ENCODE results near the gene ACBD5.
A peak's percentile ranks its signal among the peaks of the same experiment; 100 is the strongest.

The ACBD5 gene

GRCh38 chr10:27242473-27242950 lies 1.9 kb upstream of the ACBD5 start:
- ChIA-PET POLR2A (interaction anchor here (2.0 kb wide), 1 partner anchor 88 kb away, joined by 21 read pairs; the partner anchor contains the start of gene YME1L1), CTCF (interaction anchor here (0.6 to 1.3 kb wide), 4 partner anchors 10 to 151 kb away, joined by 3 to 5 read pairs (median 3); no protein-coding TSS in a partner anchor)
- H3K27ac ChIP-seq (ENCODE audit: extremely low read depth, low read depth, low read length) = peak overlapping the region; percentile 92
- no peak for TF ChIP-seq ZNF426 (tag by site-specific recombination; IDR thresholded peaks at IDR 0.05)
- TF ChIP-seq ZNF791 (tag by site-specific recombination; IDR thresholded peaks at IDR 0.05) = no peak
- no peak for TF ChIP-seq ZNF366 (tag by site-specific recombination; conservative IDR thresholded peaks at IDR 0.05)
- TF ChIP-seq ZNF24 (tag by site-specific recombination; IDR thresholded peaks at IDR 0.05) = peak; percentile 37; the same call in 1 of the 2 replicates
- no peaks in the 10 kb centered on the region for H3K4me1 ChIP-seq (ENCODE audit: control insufficient read depth, insufficient read depth, low read length)
- H3K4me3 ChIP-seq (ENCODE audit: low read depth, low read length) = peak overlapping the region; percentile 54
- peaks cover 3 to 7% of the 10 kb centered on the region in 2 experiments for H3K36me3 ChIP-seq (ENCODE audit: control insufficient read depth in 2 of 2, insufficient read depth in 1 of 2, low read length in 2 of 2)
- no peaks in the 10 kb centered on the region for H3K9me3 ChIP-seq (ENCODE audit: control insufficient read depth, insufficient read depth, low read depth, low read length)

GRCh38 chr10:27241652-27242472 lies 1.3 kb upstream of the ACBD5 start:
- Histone ChIP-seq H3K9me3 (ENCODE audit: control insufficient read depth, insufficient read depth, low read depth, low read length) (no peaks in the 10 kb centered on the region), H3K4me3 (ENCODE audit: low read depth, low read length) (peak overlapping the region; percentile 54), H3K4me1 (ENCODE audit: control insufficient read depth, insufficient read depth, low read length) (no peaks in the 10 kb centered on the region), H3K36me3 (ENCODE audit: control insufficient read depth in 2 of 2, insufficient read depth in 1 of 2, low read length in 2 of 2) (peaks cover 3 to 7% of the 10 kb centered on the region in 2 experiments), H3K27ac (ENCODE audit: extremely low read depth, low read depth, low read length) (peak overlapping the region; percentile 92)
- CTCF ChIA-PET = interaction anchor here (1.0 kb wide), 1 partner anchor 56 kb away, joined by 3 read pairs; no protein-coding TSS in a partner anchor
- POLR2A ChIA-PET = interaction anchor here (0.6 to 2.0 kb wide), 2 partner anchors 86 to 88 kb away, joined by 5 to 21 read pairs; partner anchors contain the start of gene YME1L1
- TF ChIP-seq ZNF132 (tag by site-specific recombination; IDR thresholded peaks at IDR 0.05; ENCODE audit: borderline replicate concordance) (no peak), ZNF558 (tag by site-specific recombination; IDR thresholded peaks at IDR 0.05) (no peak), ZFP3 (tag by site-specific recombination; IDR thresholded peaks at IDR 0.05; ENCODE audit: low read depth) (no peak), ZNF433 (tag by site-specific recombination; IDR thresholded peaks at IDR 0.05; ENCODE audit: low read depth) (no peak), ZNF221 (tag by site-specific recombination; IDR thresholded peaks at IDR 0.05; ENCODE audit: borderline replicate concordance) (no peak), TSHZ1 (tag by site-specific recombination; IDR thresholded peaks at IDR 0.05; ENCODE audit: borderline replicate concordance) (no peak), KLF10 (tag by site-specific recombination; IDR thresholded peaks at IDR 0.05) (0 out of 2 replicates have a peak, but pooled peaks have one; percentile 20), ELK4 (IDR thresholded peaks at IDR 0.05; ENCODE audit: borderline replicate concordance, low read depth, low read length) (peak; percentile 38; the same call in 1 of the 2 replicates), ZNF26 (tag by site-specific recombination; IDR thresholded peaks at IDR 0.05) (no peak), ZBTB26 (tag by site-specific recombination; optimal IDR thresholded peaks at IDR 0.05) (peak; percentile 68), HOXD13 (CRISPR knock-in tag; IDR thresholded peaks at IDR 0.05; ENCODE audit: borderline replicate concordance) (no peak), ZSCAN4 (tag by site-specific recombination; IDR thresholded peaks at IDR 0.05) (no peak), MYNN (tag by site-specific recombination; IDR thresholded peaks at IDR 0.05; ENCODE audit: borderline replicate concordance) (no peak), OVOL3 (tag by site-specific recombination; IDR thresholded peaks at IDR 0.05) (no peak), ZNF266 (tag by site-specific recombination; IDR thresholded peaks at IDR 0.05; ENCODE audit: low read depth) (no peak), ZNF157 (tag by site-specific recombination; IDR thresholded peaks at IDR 0.05) (no peak)
